ENCODE results near the gene DTNA.
"Not testable (repeated sequence)": the region's sequence is repeated elsewhere in the genome, so short reads cannot be mapped to it uniquely, and the experiment has no call there.

DTNA gene

DNA sequence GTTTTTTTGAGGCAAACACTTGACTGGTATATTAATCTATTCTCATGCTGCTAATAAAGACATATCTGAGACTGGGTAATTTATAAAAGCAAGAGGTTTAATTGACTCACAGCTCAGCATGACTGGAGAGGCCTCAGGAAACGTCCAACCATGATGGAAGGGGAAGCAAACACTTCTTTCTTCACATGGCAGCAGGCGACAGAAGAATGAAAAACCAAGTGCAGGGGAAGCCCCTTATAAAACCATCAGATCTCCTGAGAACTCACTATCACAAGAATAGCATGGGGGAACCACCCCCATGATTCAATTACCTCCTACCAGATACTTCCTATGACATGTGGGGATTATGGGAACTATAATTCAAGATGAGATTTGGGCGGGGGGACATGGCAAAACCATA lies 194.9 kb downstream of the DTNA start:
- no peak overlapping the region for H3K9ac ChIP-seq (ENCODE audit: low read length)
- no peak overlapping the region for H3K27ac ChIP-seq (ENCODE audit: low read length)
- no peak for DNase-seq
- no peaks in the 10 kb centered on the region for H3K36me3 ChIP-seq (replicated peaks; ENCODE audit: insufficient read depth, low read length)
- H3K79me2 ChIP-seq (ENCODE audit: low read length) = no peaks in the 10 kb centered on the region
- no peaks in the 10 kb centered on the region for H3F3A ChIP-seq (ENCODE audit: insufficient read depth, low read length)
- no peaks in the 10 kb centered on the region for H3K9me2 ChIP-seq (replicated peaks; ENCODE audit: insufficient read depth, low read length)
- no peak overlapping the region for H2AFZ ChIP-seq (ENCODE audit: low read length)
- no peaks in the 10 kb centered on the region for H3K27me3 ChIP-seq (replicated peaks; ENCODE audit: insufficient read depth, low read length)
- TF ChIP-seq, protein P1, sequence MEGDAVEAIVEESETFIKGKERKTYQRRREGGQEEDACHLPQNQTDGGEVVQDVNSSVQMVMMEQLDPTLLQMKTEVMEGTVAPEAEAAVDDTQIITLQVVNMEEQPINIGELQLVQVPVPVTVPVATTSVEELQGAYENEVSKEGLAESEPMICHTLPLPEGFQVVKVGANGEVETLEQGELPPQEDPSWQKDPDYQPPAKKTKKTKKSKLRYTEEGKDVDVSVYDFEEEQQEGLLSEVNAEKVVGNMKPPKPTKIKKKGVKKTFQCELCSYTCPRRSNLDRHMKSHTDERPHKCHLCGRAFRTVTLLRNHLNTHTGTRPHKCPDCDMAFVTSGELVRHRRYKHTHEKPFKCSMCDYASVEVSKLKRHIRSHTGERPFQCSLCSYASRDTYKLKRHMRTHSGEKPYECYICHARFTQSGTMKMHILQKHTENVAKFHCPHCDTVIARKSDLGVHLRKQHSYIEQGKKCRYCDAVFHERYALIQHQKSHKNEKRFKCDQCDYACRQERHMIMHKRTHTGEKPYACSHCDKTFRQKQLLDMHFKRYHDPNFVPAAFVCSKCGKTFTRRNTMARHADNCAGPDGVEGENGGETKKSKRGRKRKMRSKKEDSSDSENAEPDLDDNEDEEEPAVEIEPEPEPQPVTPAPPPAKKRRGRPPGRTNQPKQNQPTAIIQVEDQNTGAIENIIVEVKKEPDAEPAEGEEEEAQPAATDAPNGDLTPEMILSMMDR (IDR thresholded peaks at IDR 0.05; ENCODE audit: low read length) = no peak
- TF ChIP-seq EZH2 (optimal IDR thresholded peaks at IDR 0.05; ENCODE audit: low read depth, low read length) = no peak
- TF ChIP-seq EZH2phosphoT487 (IDR thresholded peaks at IDR 0.05; ENCODE audit: low read length) = no peak
- H3K4me3 ChIP-seq (ENCODE audit: low read length) = no peak overlapping the region
- H3K9me3 ChIP-seq (replicated peaks; ENCODE audit: insufficient read depth, low read length) = no peaks in the 10 kb centered on the region
- H4K20me1 ChIP-seq (ENCODE audit: insufficient read depth, low read length) = no peaks in the 10 kb centered on the region
- no peak overlapping the region for H3K4me2 ChIP-seq (ENCODE audit: low read depth, low read length)
- no peaks in the 10 kb centered on the region for H3K4me1 ChIP-seq (ENCODE audit: low read length)

DNA sequence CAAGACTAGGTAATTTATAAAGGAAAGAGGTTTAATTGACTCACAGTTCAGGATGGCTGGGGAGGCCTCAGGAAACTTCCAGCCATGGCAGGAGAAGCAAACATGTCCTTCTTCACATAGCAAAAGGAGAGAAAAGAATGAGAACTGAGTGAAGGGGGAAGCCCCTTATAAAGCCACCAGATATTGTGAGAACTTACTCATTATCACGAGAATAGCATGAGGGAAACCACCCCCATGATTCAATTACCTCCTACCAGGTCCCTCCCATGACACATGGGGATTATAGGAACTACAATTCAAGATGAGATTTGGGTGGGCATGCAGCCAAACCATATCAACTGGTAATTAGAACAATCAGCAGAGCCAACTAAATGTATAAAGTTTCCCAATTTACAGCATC lies 196.9 kb downstream of the DTNA start:
- H3K9me2 ChIP-seq (replicated peaks; ENCODE audit: insufficient read depth, low read length); H2AFZ ChIP-seq (ENCODE audit: low read length); H3K79me2 ChIP-seq (ENCODE audit: low read length); H3K27me3 ChIP-seq (replicated peaks; ENCODE audit: insufficient read depth, low read length); H3K4me1 ChIP-seq (ENCODE audit: low read length); H3K27ac ChIP-seq (ENCODE audit: low read length); H3K36me3 ChIP-seq (replicated peaks; ENCODE audit: insufficient read depth, low read length); H3K9me3 ChIP-seq (replicated peaks; ENCODE audit: insufficient read depth, low read length); H4K20me1 ChIP-seq (ENCODE audit: insufficient read depth, low read length); DNase-seq; H3F3A ChIP-seq (ENCODE audit: insufficient read depth, low read length); H3K9ac ChIP-seq (ENCODE audit: low read length); H3K4me2 ChIP-seq (ENCODE audit: low read depth, low read length); H3K4me3 ChIP-seq (ENCODE audit: low read length): not testable (repeated sequence)

DNA sequence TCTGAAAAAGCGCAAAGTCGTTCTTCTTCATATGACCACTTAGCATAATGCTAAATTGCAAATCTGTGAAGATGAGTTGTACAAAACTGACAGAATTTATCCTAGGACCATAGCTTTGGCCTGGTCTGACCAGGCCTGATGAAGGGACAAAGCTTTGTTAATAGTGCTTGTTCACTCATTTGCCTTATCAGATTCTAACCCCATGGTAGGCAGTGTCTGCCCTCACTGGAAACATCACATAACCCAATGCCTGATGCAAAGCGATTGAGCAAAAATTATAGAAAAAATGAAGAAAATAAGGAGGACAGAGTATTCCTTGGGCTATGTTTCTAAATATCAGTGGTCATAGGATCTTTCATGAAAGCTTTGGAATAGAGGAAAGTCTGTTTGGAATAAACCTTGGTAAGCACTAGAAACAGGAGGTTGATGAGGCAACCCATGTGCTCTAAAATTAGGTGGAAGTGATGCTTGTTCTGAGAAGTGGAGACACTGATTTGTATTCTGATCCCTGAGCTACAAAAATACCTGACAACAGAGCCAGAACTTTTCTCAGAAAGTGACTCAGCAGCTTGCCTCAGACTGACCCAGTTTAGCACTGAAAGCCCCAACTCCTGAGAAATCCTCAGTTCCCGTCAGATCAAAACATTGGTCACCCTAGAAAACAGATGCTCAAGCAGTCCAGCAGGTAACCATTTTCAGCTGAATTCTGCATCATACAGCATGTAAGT lies 199.7 kb downstream of the DTNA start:
- Histone ChIP-seq H3K27ac (ENCODE audit: low read length) (no peak overlapping the region), H2AFZ (ENCODE audit: low read length) (no peak overlapping the region)
- TF ChIP-seq EZH2 (optimal IDR thresholded peaks at IDR 0.05; ENCODE audit: low read depth, low read length) = no peak
- TF ChIP-seq EZH2phosphoT487 (IDR thresholded peaks at IDR 0.05; ENCODE audit: low read length) = no peak
- TF ChIP-seq, protein P1 (IDR thresholded peaks at IDR 0.05; ENCODE audit: low read length) = no peak

DNA sequence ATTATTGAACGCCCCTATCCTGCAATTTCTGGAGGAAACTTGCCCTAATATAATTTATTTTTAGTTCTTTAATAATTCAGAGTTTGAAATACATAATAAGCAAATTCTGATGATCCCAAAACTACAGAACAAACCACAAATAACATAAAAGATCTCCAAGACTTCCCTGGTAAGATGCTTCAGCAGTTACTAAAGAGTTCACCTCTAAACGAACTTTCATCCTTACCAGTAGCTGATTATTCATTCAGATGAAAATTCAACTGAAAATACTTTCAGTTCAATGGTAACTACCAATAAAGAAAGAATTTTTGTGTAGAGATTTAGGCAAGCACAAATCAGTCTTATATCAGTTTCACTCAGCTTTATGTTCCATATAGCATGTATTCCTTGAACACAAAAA lies 201.0 kb downstream of the DTNA start:
- Histone ChIP-seq H3K27me3 (replicated peaks; ENCODE audit: insufficient read depth, low read length) (no peaks in the 10 kb centered on the region), H3K27ac (ENCODE audit: low read length) (no peak overlapping the region), H2AFZ (ENCODE audit: low read length) (no peak overlapping the region), H3K9me2 (replicated peaks; ENCODE audit: insufficient read depth, low read length) (no peaks in the 10 kb centered on the region), H3K4me1 (ENCODE audit: low read length) (no peaks in the 10 kb centered on the region), H3F3A (ENCODE audit: insufficient read depth, low read length) (no peaks in the 10 kb centered on the region), H3K36me3 (replicated peaks; ENCODE audit: insufficient read depth, low read length) (no peaks in the 10 kb centered on the region), H4K20me1 (ENCODE audit: insufficient read depth, low read length) (no peaks in the 10 kb centered on the region), H3K4me3 (ENCODE audit: low read length) (no peak overlapping the region), H3K79me2 (ENCODE audit: low read length) (no peaks in the 10 kb centered on the region), H3K9ac (ENCODE audit: low read length) (no peak overlapping the region), H3K9me3 (replicated peaks; ENCODE audit: insufficient read depth, low read length) (no peaks in the 10 kb centered on the region), H3K4me2 (ENCODE audit: low read depth, low read length) (no peak overlapping the region)
- TF ChIP-seq, protein P1 (IDR thresholded peaks at IDR 0.05; ENCODE audit: low read length) = no peak
- no peak for TF ChIP-seq EZH2phosphoT487 (IDR thresholded peaks at IDR 0.05; ENCODE audit: low read length)
- no peak for TF ChIP-seq EZH2 (optimal IDR thresholded peaks at IDR 0.05; ENCODE audit: low read depth, low read length)
- no peak for DNase-seq

More for the DNA sequence above, 199.7 kb downstream of the DTNA start:
- Histone ChIP-seq H3K9me2 (replicated peaks; ENCODE audit: insufficient read depth, low read length) (no peaks in the 10 kb centered on the region), H3K27me3 (replicated peaks; ENCODE audit: insufficient read depth, low read length) (no peaks in the 10 kb centered on the region), H3F3A (ENCODE audit: insufficient read depth, low read length) (no peaks in the 10 kb centered on the region), H3K9me3 (replicated peaks; ENCODE audit: insufficient read depth, low read length) (no peaks in the 10 kb centered on the region), H3K79me2 (ENCODE audit: low read length) (no peaks in the 10 kb centered on the region), H3K4me3 (ENCODE audit: low read length) (no peak overlapping the region), H4K20me1 (ENCODE audit: insufficient read depth, low read length) (no peaks in the 10 kb centered on the region), H3K9ac (ENCODE audit: low read length) (no peak overlapping the region), H3K36me3 (replicated peaks; ENCODE audit: insufficient read depth, low read length) (no peaks in the 10 kb centered on the region), H3K4me2 (ENCODE audit: low read depth, low read length) (no peak overlapping the region), H3K4me1 (ENCODE audit: low read length) (no peaks in the 10 kb centered on the region)
- no peak for DNase-seq

Measured in MM.1S (cell line).